ENCODE data around the gene GNAQ.

GNAQ gene

GRCh38 chr9:78001946-78002731 lies 29.5 kb downstream of the GNAQ start:
- no peak for DNase-seq

GRCh38 chr9:78000221-78000620 lies 31.4 kb downstream of the GNAQ start:
- no peak for DNase-seq

GRCh38 chr9:77999231-77999631 lies 32.4 kb downstream of the GNAQ start:
- DNase-seq, result no peak

- DNase-seq, result no peak
These were observed 33.9 kb downstream of the GNAQ start for GRCh38 chr9:77997611-77998284.

GRCh38 chr9:77996696-77997095 lies 34.9 kb downstream of the GNAQ start:
- DNase-seq, result no peak

GRCh38 chr9:77991191-77991590 lies 40.4 kb downstream of the GNAQ start:
- no peak for DNase-seq

- DNase-seq, result no peak
These were observed 41.7 kb downstream of the GNAQ start for GRCh38 chr9:77989909-77990308.

GRCh38 chr9:77989458-77989857 lies 42.2 kb downstream of the GNAQ start:
- no peak for DNase-seq

GRCh38 chr9:77988630-77989029 lies 43.0 kb downstream of the GNAQ start:
- no peak for DNase-seq

GRCh38 chr9:77987880-77988525 lies 43.6 kb downstream of the GNAQ start:
- DNase-seq, result no peak

- DNase-seq, result no peak
These were observed 44.4 kb downstream of the GNAQ start for GRCh38 chr9:77987081-77987656.

GRCh38 chr9:77985996-77986395 lies 45.6 kb downstream of the GNAQ start:
- DNase-seq, result no peak

GRCh38 chr9:77983320-77983662 lies 48.3 kb downstream of the GNAQ start:
- no peak for DNase-seq

GRCh38 chr9:77982581-77983319 lies 48.9 kb downstream of the GNAQ start:
- no peak for DNase-seq

GRCh38 chr9:77981907-77982306 lies 49.7 kb downstream of the GNAQ start:
- no peak for DNase-seq

GRCh38 chr9:77981332-77981731 lies 50.3 kb downstream of the GNAQ start:
- DNase-seq, result no peak

- DNase-seq, result no peak
These were observed 51.0 kb downstream of the GNAQ start for GRCh38 chr9:77980622-77981021.

GRCh38 chr9:77978086-77978781 lies 53.4 kb downstream of the GNAQ start:
- no peak for DNase-seq

- DNase-seq, result no peak
These were observed 54.4 kb downstream of the GNAQ start for GRCh38 chr9:77977210-77977611.

GRCh38 chr9:77975806-77976205 lies 55.8 kb downstream of the GNAQ start:
- DNase-seq, result no peak

GRCh38 chr9:77975036-77975435 lies 56.6 kb downstream of the GNAQ start:
- DNase-seq, result no peak

- no peak for DNase-seq
These were observed 57.2 kb downstream of the GNAQ start for GRCh38 chr9:77974434-77974833.
